ENCODE measurements around the gene BPIFB6. TPM values are rescaled to one million over a fixed set of nuclear protein-coding genes. Genes with fewer than 3 reads are reported as not detected.

The BPIFB6 gene
- total RNA-seq, 3 donors from 2014 or later, result not detected

GRCh38 chr20:33079259-33079658 is 47.8 kb downstream of the BPIFB6 start, which contains the start of gene BPIFB4:
BPIFB4 (plus strand) TSS chr20:33079643; CDS start chr20:33081527, 1,884 bp downstream.
- TF ChIP-seq CTCF (IDR thresholded peaks at IDR 0.05), result no peak
- ATAC-seq (no peak), DNase-seq (no peak)
- Histone ChIP-seq H3K4me3 (no peak within 1 kb of the TSS), H3K4me1 (ENCODE audit: low read depth) (no peaks in the 10 kb centered on the region), H3K36me3 (ENCODE audit: low read depth) (no peaks in the 10 kb centered on the region), H3K9me3 (no peaks in the 10 kb centered on the region)
- intact Hi-C loops (cut with DNase I, micrococcal nuclease), result no loop called here

GRCh38 chr20:33081411-33082154 is 50.1 kb downstream of the BPIFB6 start:
- Histone ChIP-seq H3K9me3 (no peaks in the 10 kb centered on the region), H3K4me1 (ENCODE audit: low read depth) (no peaks in the 10 kb centered on the region), H3K36me3 (ENCODE audit: low read depth) (no peaks in the 10 kb centered on the region), H3K4me3 (no peak overlapping the region)
- DNase-seq (no peak), ATAC-seq (no peak)
- TF ChIP-seq CTCF (IDR thresholded peaks at IDR 0.05), result no peak
- intact Hi-C loops (cut with DNase I, micrococcal nuclease), result no loop called here

GRCh38 chr20:33082546-33082945 is 51.1 kb downstream of the BPIFB6 start:
- ATAC-seq (no peak), DNase-seq (no peak)
- H3K36me3 ChIP-seq (ENCODE audit: low read depth), result no peaks in the 10 kb centered on the region
- intact Hi-C loops (cut with DNase I, micrococcal nuclease), result no loop called here
- no peak overlapping the region for H3K4me3 ChIP-seq
- no peaks in the 10 kb centered on the region for H3K9me3 ChIP-seq
- H3K4me1 ChIP-seq (ENCODE audit: low read depth), result no peaks in the 10 kb centered on the region
- no peak for TF ChIP-seq CTCF (IDR thresholded peaks at IDR 0.05)

GRCh38 chr20:33083544-33084340 is 52.3 kb downstream of the BPIFB6 start:
- intact Hi-C loops (cut with DNase I, micrococcal nuclease), result no loop called here
- no peak for TF ChIP-seq CTCF (IDR thresholded peaks at IDR 0.05)
- no peak for DNase-seq
- Histone ChIP-seq H3K36me3 (ENCODE audit: low read depth) (no peaks in the 10 kb centered on the region), H3K9me3 (no peaks in the 10 kb centered on the region), H3K4me3 (no peak overlapping the region), H3K4me1 (ENCODE audit: low read depth) (no peaks in the 10 kb centered on the region)
- ATAC-seq, result no peak

GRCh38 chr20:33084722-33085121 is 53.3 kb downstream of the BPIFB6 start:
- no peak overlapping the region for H3K4me3 ChIP-seq
- intact Hi-C loops (cut with DNase I, micrococcal nuclease), result no loop called here
- no peaks in the 10 kb centered on the region for H3K36me3 ChIP-seq (ENCODE audit: low read depth)
- no peak for ATAC-seq
- DNase-seq, result no peak
- TF ChIP-seq CTCF (IDR thresholded peaks at IDR 0.05), result no peak
- H3K9me3 ChIP-seq, result no peaks in the 10 kb centered on the region
- H3K4me1 ChIP-seq (ENCODE audit: low read depth), result no peaks in the 10 kb centered on the region

Data from mucosa of descending colon (tissue), 3 donors.